G401 (cell line): ENCODE results near the gene HSD17B14. TPM values are rescaled to one million over a fixed set of nuclear protein-coding genes. Genes with fewer than 3 reads are reported as not detected.
"Not testable (repeated sequence)": the region's sequence is repeated elsewhere in the genome, so short reads cannot be mapped to it uniquely, and the experiment has no call there.

Experiments
- DNase-seq: peaks from one replicate; pipeline ENCODE4 v3.0.0-alpha.2; 2015; ENCODE audit warnings: low spot score
- in situ Hi-C: cut with HindIII; loops from 2 replicates; pipeline ENCODE4 v1.10.0; 2016; ENCODE audit warnings: low sequenced_read_pairs, mixed read lengths
- total RNA-seq: library from RNA; depleted of rRNA; stranded (reverse); fragments of >200 nt; shearing (Covaris generic); gene quantifications from 2 replicates; pipeline ENCODE4 v1.2.3, GENCODE V29; 2014; rRNA removed

HSD17B14 gene
- total RNA-seq, 1 experiment from 2014 or later = 69.0 TPM

- DNase-seq = no peak
- in situ Hi-C loops = no loop called here
Observed at GRCh38 chr19:48779636-48780035, 56.7 kb downstream of the HSD17B14 start.

- in situ Hi-C loops = no loop called here
- DNase-seq = no peak
Observed at GRCh38 chr19:48777720-48778119, 58.6 kb downstream of the HSD17B14 start.

- in situ Hi-C loops = no loop called here
- no peak for DNase-seq
Observed at GRCh38 chr19:48777139-48777538, 59.2 kb downstream of the HSD17B14 start.

GRCh38 chr19:48772503-48772953 lies 63.8 kb downstream of the HSD17B14 start:
- DNase-seq = peak; percentile 30
- in situ Hi-C loops = no loop called here

- no peak for DNase-seq
- in situ Hi-C loops = no loop called here
Observed at GRCh38 chr19:48770734-48771472, 65.4 kb downstream of the HSD17B14 start.

GRCh38 chr19:48770266-48770665 lies 66.0 kb downstream of the HSD17B14 start:
- in situ Hi-C loops = no loop called here
- DNase-seq = no peak

- no peak for DNase-seq
Observed at GRCh38 chr19:48768994-48769713, 67.1 kb downstream of the HSD17B14 start.

GRCh38 chr19:48768171-48768753 lies 68.0 kb downstream of the HSD17B14 start:
- DNase-seq, in situ Hi-C loops: not testable (repeated sequence)

More at GRCh38 chr19:48768994-48769713, 67.1 kb downstream of the HSD17B14 start:
- in situ Hi-C loops = no loop called here

- in situ Hi-C loops, DNase-seq: not testable (repeated sequence)
Observed at GRCh38 chr19:48765816-48766215, 70.5 kb downstream of the HSD17B14 start.

Other genes starting within 250 kb of the HSD17B14 start
- 0.55 TPM in 1 of 2 replicates, not detected in the other for gene SPACA4, start 229.7 kb downstream of the HSD17B14 start, total RNA-seq
- gene FAM83E, start 221.4 kb downstream of the HSD17B14 start, total RNA-seq = 0.34 TPM in 1 of 2 replicates, not detected in the other
- gene RPL18, start 217.3 kb downstream of the HSD17B14 start, total RNA-seq = 3,072 and 3,826 TPM in 2 replicates
- 16.5 and 45.7 TPM in 2 replicates for gene SPHK2, start 217.0 kb downstream of the HSD17B14 start, total RNA-seq
- 25.5 and 40.0 TPM in 2 replicates for gene DBP, start 199.1 kb downstream of the HSD17B14 start, total RNA-seq
- 103 TPM in 2 replicates for gene CA11, start 190.3 kb downstream of the HSD17B14 start, total RNA-seq
- 1.3 TPM in 1 of 2 replicates, not detected in the other for gene NTN5, start 163.5 kb downstream of the HSD17B14 start, total RNA-seq
- not detected in 2 replicates for gene FUT2, start 140.5 kb downstream of the HSD17B14 start, total RNA-seq
- gene MAMSTR, start 116.8 kb downstream of the HSD17B14 start, total RNA-seq = 0.37 and 1.5 TPM in 2 replicates
- gene RASIP1, start 95.9 kb downstream of the HSD17B14 start, total RNA-seq = 2.8 and 27.4 TPM in 2 replicates
- gene IZUMO1, start 89.6 kb downstream of the HSD17B14 start, total RNA-seq = not detected in 2 replicates
- not detected in 2 replicates for gene FUT1, start 83.8 kb downstream of the HSD17B14 start, total RNA-seq
- not detected in 2 replicates for gene FGF21, start 81.0 kb downstream of the HSD17B14 start, total RNA-seq
- gene BCAT2, start 25.5 kb downstream of the HSD17B14 start, total RNA-seq = 43.4 and 44.1 TPM in 2 replicates
- gene PLEKHA4, start 32.1 kb upstream of the HSD17B14 start, total RNA-seq = 12.4 and 20.4 TPM in 2 replicates
- 44.0 and 58.7 TPM in 2 replicates for gene PPP1R15A, start 35.9 kb upstream of the HSD17B14 start, total RNA-seq
- not detected in 2 replicates for gene TULP2, start 62.3 kb upstream of the HSD17B14 start, total RNA-seq
- gene NUCB1, start 63.8 kb upstream of the HSD17B14 start, total RNA-seq = 201 and 252 TPM in 2 replicates
- gene DHDH, start 97.2 kb upstream of the HSD17B14 start, total RNA-seq = 3.0 and 4.2 TPM in 2 replicates
- 160 and 177 TPM in 2 replicates for gene BAX, start 118.4 kb upstream of the HSD17B14 start, total RNA-seq
- gene FTL, start 128.8 kb upstream of the HSD17B14 start, total RNA-seq = 4,146 and 4,408 TPM in 2 replicates
- 41.3 and 43.2 TPM in 2 replicates for gene GYS1, start 156.8 kb upstream of the HSD17B14 start, total RNA-seq
- gene RUVBL2, start 157.4 kb upstream of the HSD17B14 start, total RNA-seq = 426 and 535 TPM in 2 replicates
- gene LHB, start 180.6 kb upstream of the HSD17B14 start, total RNA-seq = not detected in 2 replicates
- gene CGB3, start 187.8 kb upstream of the HSD17B14 start, total RNA-seq = not detected in 2 replicates
- gene CGB2, start 195.4 kb upstream of the HSD17B14 start, total RNA-seq = not detected in 2 replicates
- not detected in 2 replicates for gene CGB1, start 200.4 kb upstream of the HSD17B14 start, total RNA-seq
- gene CGB5, start 207.4 kb upstream of the HSD17B14 start, total RNA-seq = not detected in 2 replicates
- gene CGB8, start 212.6 kb upstream of the HSD17B14 start, total RNA-seq = not detected in 2 replicates
- 4.8 and 7.2 TPM in 2 replicates for gene CGB7, start 221.3 kb upstream of the HSD17B14 start, total RNA-seq
- 11.5 and 18.3 TPM in 2 replicates for gene NTF4, start 228.3 kb upstream of the HSD17B14 start, total RNA-seq
- 0.06 TPM in 1 of 2 replicates, not detected in the other for gene KCNA7, start 236.2 kb upstream of the HSD17B14 start, total RNA-seq
- gene SNRNP70, start 249.0 kb upstream of the HSD17B14 start, total RNA-seq = 326 and 361 TPM in 2 replicates